Rectal smooth muscle tissue (tissue), 1 donor: ENCODE measurements around the gene SH3TC1.

Experiments used
- H3K27ac ChIP-seq: one replicate; pipeline ENCODE4 v1.7.0; 2013; ENCODE audit warnings: low read depth, low read length, inconsistent platforms
- H3K27me3 ChIP-seq: one replicate; pipeline ENCODE4 v1.7.0; 2013; ENCODE audit warnings: low read length; ENCODE audit not compliant: control insufficient read depth, insufficient read depth
- H3K36me3 ChIP-seq: one replicate; pipeline ENCODE4 v1.7.0; 2013; ENCODE audit warnings: low read length; ENCODE audit not compliant: control insufficient read depth, insufficient read depth
- H3K4me1 ChIP-seq: one replicate; pipeline ENCODE4 v1.7.0; 2013; ENCODE audit warnings: low read length; ENCODE audit not compliant: control insufficient read depth, insufficient read depth
- H3K4me3 ChIP-seq: one replicate; pipeline ENCODE4 v1.7.0; 2013; ENCODE audit warnings: low read length
- H3K9ac ChIP-seq: one replicate; pipeline ENCODE4 v1.7.0; 2013; ENCODE audit warnings: low read length

SH3TC1 gene

DNA sequence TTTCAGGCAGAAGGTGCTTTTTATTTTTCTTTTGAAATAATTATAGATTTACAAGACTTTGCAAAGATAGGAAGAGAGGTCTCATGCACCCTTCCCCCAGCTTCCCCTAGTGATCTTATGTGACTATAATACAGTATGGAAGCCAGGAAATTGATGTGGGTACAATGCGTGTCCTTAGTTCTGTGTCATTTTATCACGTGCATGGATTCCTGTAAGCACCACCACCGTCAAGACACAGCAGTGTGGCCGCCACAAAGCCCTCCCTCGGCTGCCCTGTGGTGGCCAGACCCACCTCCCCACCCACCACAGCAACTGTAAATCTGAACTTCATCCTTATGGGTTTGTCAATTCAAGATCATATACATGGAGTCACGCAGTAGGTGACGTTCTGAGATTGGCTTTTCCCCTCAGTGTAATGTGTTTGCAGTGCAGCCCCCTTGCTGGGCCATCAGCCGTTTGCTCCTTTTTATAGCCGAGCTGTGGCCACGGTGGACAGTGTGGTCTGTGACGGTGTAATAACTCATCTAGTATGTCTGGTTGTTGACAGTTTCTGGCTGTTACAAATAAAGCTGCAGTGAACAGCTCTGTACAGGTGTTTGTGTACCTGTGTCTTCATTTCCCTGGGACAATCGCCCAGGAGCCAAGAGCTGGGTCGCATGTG is 59.6 kb downstream of the SH3TC1 start:
- H3K27me3 ChIP-seq: no peaks in the 10 kb centered on the region
- no peak overlapping the region for H3K9ac ChIP-seq
- peaks cover 7% of the 10 kb centered on the region for H3K4me1 ChIP-seq
- no peaks in the 10 kb centered on the region for H3K36me3 ChIP-seq
- no peak overlapping the region for H3K27ac ChIP-seq
- H3K4me3 ChIP-seq: no peak overlapping the region

DNA sequence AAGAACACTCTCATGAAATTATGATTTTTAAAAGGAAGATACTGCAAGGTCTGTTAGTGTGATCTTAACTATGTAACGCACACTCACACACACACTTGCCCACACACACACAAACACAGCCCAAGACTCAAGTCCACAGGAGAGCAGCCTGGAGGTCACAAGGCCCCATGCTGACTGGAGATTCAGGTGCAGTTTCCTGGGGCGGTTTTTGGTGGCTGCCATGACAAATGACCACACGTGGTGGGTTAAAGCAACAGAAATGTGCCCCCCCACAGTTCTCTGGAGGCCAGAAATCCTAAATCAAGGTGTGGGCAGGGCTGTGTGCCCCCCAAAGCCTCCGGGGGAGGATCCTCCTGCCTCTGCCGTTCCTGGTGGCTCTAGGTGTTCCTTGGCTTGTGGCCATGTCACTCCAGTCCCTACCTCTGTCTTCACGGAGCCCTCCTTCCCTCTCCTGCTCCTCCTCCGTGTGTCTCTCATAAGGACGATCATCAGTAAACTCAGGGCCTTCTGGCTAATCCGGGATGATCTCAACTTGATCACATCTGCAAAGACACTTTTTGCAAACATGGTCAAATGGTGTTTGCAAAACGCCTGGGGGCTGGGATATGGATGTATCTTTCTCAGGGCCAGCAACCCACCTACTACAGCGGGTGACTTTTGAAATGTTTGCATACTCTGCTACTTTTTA is 60.8 kb downstream of the SH3TC1 start:
- Histone ChIP-seq H3K9ac (no peak overlapping the region), H3K27ac (no peak overlapping the region), H3K36me3 (no peaks in the 10 kb centered on the region)

DNA sequence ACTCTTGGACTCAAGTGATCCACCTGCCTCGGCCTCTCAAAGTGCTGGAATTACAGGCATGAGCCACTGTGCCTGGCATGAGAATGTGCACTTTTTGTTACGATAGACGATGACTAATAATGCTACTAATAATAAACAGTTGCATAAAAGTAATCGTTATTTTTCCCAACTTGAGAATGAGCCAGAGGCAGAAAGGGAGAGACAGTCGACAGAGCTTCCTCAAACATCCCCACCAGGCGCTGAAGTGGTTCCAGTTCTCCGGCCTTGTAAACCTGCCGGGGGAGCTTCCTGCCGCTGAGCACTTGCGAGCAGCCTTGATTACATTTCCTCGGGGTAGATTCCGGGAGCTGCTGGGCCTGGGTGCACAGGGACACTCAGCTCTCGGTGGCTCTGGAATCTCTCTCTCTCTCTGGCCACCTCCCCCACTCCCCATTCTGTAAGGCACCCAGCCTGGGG is 61.6 kb downstream of the SH3TC1 start:
- Histone ChIP-seq H3K4me1 (peaks cover 7% of the 10 kb centered on the region), H3K27ac (peak overlapping the region; percentile 24), H3K4me3 (no peak overlapping the region), H3K9ac (no peak overlapping the region), H3K27me3 (no peaks in the 10 kb centered on the region), H3K36me3 (no peaks in the 10 kb centered on the region)

More for the DNA sequence above, 60.8 kb downstream of the SH3TC1 start:
- peaks cover 7% of the 10 kb centered on the region for H3K4me1 ChIP-seq
- no peaks in the 10 kb centered on the region for H3K27me3 ChIP-seq
- no peak overlapping the region for H3K4me3 ChIP-seq

DNA sequence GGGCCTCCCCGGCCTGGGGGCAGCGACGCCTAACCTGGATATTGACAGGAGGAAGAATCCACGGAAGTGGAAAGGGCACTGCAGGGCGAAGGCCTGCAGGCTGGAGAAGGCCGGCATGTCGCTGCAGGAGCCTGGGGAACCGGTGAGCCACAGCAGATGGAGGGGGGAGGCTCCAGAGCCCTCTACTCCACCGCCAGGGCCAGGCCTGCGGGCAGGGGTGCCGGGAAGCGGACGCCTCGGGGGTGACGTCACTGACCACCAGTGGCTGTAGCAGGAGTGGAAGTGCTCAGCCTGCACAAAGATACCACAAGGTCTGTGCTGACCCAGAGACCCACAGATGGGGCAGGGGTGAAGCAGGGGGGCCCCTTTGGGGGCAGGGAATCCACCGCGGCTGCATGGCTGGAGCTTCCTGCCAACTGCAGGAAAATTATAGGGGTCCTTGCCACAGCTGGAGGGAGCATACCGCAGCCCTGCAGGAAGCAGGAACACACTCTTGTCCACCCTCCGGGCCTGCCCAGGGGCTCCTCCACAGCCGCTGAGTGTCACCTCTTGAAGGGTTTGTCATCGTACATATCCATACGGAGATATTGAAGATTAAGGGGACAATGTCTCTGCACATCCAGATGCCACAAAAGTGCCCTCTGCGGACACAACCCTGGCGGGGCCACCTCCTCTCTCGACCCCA is 62.9 kb downstream of the SH3TC1 start:
- no peaks in the 10 kb centered on the region for H3K27me3 ChIP-seq
- no peaks in the 10 kb centered on the region for H3K36me3 ChIP-seq
- H3K9ac ChIP-seq: no peak overlapping the region
- no peak overlapping the region for H3K27ac ChIP-seq
- peaks cover 7% of the 10 kb centered on the region for H3K4me1 ChIP-seq
- H3K4me3 ChIP-seq: no peak overlapping the region

DNA sequence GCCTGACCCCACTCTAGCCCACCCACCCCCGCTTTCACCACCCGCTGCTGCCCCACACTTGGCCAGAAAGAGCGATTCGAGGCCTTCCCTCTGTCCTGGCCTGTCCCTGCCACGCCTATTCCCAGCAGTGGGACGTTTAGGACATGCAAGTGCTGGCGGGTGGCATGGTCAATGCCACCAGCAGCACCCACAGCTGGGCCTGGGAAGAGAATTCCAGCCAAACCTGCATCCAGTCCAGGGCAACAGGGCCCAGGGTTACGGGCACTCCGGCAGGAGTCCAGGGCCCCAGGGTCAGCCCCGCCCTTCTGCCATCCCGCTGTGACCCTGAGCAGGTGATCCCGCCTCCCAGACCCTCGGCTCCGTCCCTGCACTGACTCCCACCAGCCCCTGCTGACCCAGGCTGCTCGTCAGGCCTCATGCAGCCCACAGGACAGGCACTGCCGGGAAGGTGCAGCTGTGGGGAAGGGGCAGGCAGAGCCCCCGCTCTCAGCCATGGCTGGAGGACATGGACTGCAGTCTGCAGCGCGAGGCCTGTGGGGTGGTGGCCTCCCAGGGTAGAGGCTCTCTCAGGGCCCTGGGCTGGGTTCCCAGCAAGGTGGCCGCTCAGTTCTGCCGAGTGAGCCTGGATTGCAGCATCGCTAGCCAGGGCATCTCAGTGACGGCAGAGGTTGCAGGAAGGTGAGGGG is 63.7 kb downstream of the SH3TC1 start:
- no peak overlapping the region for H3K9ac ChIP-seq
- H3K27ac ChIP-seq: no peak overlapping the region
- H3K36me3 ChIP-seq: no peaks in the 10 kb centered on the region
- H3K27me3 ChIP-seq: no peaks in the 10 kb centered on the region
- no peak overlapping the region for H3K4me3 ChIP-seq
- H3K4me1 ChIP-seq: peaks cover 10% of the 10 kb centered on the region

DNA sequence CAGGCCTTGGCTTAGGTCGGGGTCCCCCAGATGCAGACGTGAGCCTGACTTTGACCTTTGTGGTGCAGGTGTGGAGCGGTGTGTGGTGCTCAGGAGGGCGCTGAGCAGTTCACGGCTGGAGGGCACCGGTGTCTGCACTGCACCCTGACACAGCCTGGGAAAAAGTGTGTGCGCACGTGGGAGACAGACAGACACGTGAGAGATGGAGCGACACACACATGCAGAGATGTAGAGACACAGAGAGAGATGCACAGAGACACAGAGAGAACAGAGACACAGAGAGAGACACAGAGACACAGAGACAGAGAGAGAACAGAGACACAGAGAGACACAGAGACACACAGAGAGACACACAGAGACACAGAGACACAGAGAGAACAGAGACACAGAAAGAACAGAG is 64.3 kb downstream of the SH3TC1 start:
- H3K36me3 ChIP-seq: no peaks in the 10 kb centered on the region
- no peak overlapping the region for H3K4me3 ChIP-seq
- peaks cover 10% of the 10 kb centered on the region for H3K4me1 ChIP-seq
- H3K9ac ChIP-seq: no peak overlapping the region
- H3K27ac ChIP-seq: no peak overlapping the region
- H3K27me3 ChIP-seq: no peaks in the 10 kb centered on the region

DNA sequence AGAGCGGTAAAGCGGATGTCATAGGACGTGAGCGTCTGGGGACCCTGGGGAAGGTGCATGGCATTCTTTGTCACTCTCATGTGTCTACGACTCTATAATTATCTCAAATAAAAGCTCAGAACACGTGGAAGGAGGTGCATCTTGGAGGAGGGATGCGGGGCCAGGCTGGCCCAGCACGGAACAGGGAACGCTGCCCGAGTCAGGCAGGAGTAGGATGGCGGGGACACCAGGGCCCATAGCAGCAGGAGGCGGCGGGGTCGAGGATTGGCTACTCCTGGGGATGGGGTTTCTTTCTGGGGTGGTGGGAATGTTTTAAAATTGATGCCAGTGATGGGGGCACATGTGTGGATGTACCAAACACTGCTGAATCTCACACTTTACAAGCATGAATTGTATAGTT is 65.0 kb downstream of the SH3TC1 start:
- no peak overlapping the region for H3K27ac ChIP-seq
- no peaks in the 10 kb centered on the region for H3K36me3 ChIP-seq
- no peaks in the 10 kb centered on the region for H3K27me3 ChIP-seq

DNA sequence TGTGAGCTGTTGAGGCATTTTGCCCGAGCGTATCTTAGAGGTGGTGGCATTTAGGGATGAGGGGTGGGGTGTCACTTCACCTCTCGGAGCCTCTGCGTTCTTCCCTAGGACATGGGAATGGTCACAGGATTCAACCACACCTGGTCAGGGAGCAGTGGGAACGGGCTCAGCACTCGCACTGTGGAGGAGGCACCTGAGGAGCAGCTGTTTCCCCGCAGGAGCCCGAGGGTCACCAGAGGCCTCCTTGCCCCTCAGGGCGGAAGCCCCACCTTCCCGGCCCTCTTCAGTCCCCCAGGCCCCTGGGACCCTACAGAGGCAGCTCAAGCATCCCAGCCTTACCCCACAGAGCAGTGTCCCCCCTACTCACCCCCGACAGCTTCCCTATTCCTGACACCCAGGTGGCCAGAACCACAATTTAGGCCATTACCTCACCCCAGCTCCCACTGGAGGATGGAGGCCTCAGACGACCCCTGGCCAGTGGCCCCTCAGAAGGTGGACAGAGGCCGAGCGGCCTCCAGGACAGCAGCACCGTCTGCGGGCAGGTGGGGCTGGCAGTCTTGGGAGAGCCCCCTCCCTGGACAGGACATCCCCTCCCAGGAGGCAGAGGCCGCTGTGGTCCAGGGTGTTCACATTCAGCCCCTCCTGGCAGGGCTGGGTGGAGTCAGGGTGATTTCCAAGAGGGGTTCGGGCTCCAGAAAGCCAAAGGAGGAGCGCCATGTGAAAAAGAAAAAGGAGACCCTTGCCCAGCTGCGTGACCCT is 66.3 kb downstream of the SH3TC1 start:
- no peak overlapping the region for H3K4me3 ChIP-seq
- H3K36me3 ChIP-seq: no peaks in the 10 kb centered on the region
- H3K27ac ChIP-seq: no peak overlapping the region
- peaks cover 1% of the 10 kb centered on the region for H3K27me3 ChIP-seq
- H3K9ac ChIP-seq: no peak overlapping the region
- peaks cover 16% of the 10 kb centered on the region for H3K4me1 ChIP-seq

More for the DNA sequence above, 65.0 kb downstream of the SH3TC1 start:
- H3K4me3 ChIP-seq: no peak overlapping the region
- no peak overlapping the region for H3K9ac ChIP-seq
- peaks cover 14% of the 10 kb centered on the region for H3K4me1 ChIP-seq

DNA sequence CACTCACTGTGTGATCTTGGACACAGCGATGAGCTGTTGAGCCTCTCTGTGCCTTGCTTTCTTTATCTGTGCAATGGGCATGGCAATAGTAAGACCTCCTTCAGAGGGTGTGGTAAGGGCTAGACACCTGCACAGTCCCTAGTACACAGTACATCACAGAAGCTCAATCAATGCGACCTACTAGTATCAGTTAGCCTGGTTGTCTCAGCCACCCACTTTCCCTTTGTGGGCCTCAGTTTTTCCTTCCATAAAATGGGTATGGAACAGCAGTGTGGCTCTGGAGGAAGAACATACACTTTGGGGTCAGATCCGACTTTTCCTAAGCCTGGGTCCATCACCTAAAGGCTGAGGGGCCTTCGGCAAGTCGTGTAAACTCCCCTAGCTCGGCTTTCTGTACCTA is 67.0 kb downstream of the SH3TC1 start:
- Histone ChIP-seq H3K27me3 (peaks cover 3% of the 10 kb centered on the region), H3K4me3 (no peak overlapping the region), H3K27ac (no peak overlapping the region), H3K9ac (no peak overlapping the region), H3K36me3 (no peaks in the 10 kb centered on the region), H3K4me1 (peaks cover 12% of the 10 kb centered on the region)

DNA sequence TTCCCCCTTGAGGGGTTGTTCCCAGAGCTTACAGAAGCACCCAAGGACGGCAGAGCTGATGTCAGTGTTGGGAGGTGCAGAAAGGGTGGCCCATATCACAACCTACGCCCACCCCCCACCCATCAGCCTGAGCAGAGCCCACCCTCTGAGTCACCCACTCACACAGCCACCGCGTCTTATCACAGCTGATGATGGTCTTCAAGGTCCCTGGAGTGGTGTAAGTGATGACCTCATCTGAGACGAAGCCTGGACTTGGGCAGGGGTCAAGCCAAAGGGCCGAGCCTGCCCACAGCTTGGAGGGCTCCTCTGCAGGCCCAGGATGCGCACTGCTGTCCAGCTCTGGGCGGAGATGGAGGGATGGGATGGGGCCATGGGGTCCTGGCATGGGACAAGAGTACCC is 67.4 kb downstream of the SH3TC1 start:
- H3K9ac ChIP-seq: no peak overlapping the region
- H3K27me3 ChIP-seq: peaks cover 3% of the 10 kb centered on the region
- peaks cover 12% of the 10 kb centered on the region for H3K4me1 ChIP-seq
- no peak overlapping the region for H3K27ac ChIP-seq
- H3K36me3 ChIP-seq: no peaks in the 10 kb centered on the region
- no peak overlapping the region for H3K4me3 ChIP-seq

DNA sequence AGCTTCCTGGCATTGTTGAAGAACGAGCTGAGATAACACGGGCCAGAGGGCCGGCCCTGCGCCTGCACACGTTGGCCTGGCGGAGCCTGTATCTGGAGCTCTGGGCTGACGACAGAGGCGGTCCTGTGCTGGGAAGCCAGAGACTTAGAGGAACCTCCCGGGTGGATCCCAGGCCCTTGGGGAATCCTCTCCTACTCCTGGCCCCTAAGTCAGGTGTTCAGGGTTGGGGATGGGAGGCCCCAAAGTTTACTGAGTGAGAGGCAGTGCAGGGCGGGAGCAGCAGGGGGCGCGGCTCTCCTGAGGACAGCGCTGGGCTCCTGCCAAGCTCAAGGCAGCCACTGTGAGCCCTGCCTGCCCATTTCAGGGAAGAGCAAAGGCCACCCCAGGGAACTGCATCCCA is 68.0 kb downstream of the SH3TC1 start:
- no peak overlapping the region for H3K9ac ChIP-seq
- no peak overlapping the region for H3K4me3 ChIP-seq
- H3K27me3 ChIP-seq: peaks cover 3% of the 10 kb centered on the region
- no peak overlapping the region for H3K27ac ChIP-seq
- H3K36me3 ChIP-seq: no peaks in the 10 kb centered on the region
- H3K4me1 ChIP-seq: peaks cover 13% of the 10 kb centered on the region

DNA sequence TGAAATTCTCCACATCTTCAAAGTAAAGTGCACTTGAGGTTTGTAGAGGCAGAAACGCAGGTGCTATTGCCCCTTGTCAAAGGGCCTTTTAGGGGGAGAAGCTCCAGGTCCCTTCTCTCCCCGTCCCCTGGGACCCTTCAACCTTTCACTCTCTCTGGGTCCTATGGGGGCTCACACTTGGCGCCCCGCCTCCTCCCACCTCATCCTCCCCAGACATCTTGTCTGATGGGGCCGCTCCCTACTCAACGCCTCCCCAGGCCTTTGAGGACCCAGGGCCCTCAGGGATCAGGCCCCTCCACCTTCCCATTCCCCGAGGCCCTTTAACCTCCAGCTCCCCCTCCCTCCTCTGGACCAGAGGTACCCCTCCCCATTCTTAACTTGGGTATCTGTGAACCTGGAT is 69.1 kb downstream of the SH3TC1 start:
- no peak overlapping the region for H3K27ac ChIP-seq
- H3K36me3 ChIP-seq: no peaks in the 10 kb centered on the region
- H3K4me3 ChIP-seq: no peak overlapping the region
- H3K27me3 ChIP-seq: peaks cover 3% of the 10 kb centered on the region
- H3K9ac ChIP-seq: no peak overlapping the region
- peaks cover 21% of the 10 kb centered on the region for H3K4me1 ChIP-seq
